ENCODE data around the gene ROR1. TPM values are rescaled to one million over a fixed set of nuclear protein-coding genes. Genes with fewer than 3 reads are reported as not detected.

Gene ROR1
- total and polyA plus RNA-seq, 8 donors: 25.5 to 95.8 (median 83.0) TPM

- Histone ChIP-seq H3K27ac (no peak overlapping the region), H3K4me1 (no peaks in the 10 kb centered on the region), H3K36me3 (no peaks in the 10 kb centered on the region), H3K27me3 (no peaks in the 10 kb centered on the region), H3K9me3 (no peaks in the 10 kb centered on the region), H3K4me3 (no peak overlapping the region)
- no peak for TF ChIP-seq CTCF (IDR thresholded peaks at IDR 0.05)
- DNase-seq (no peak), ATAC-seq (no peak)
- intact Hi-C loops (cut with DNase I): no loop called here
Observed at GRCh38 chr1:63906047-63906704, 132.4 kb downstream of the ROR1 start.

GRCh38 chr1:63907051-63907450 is 133.2 kb downstream of the ROR1 start:
- Histone ChIP-seq H3K4me3 (no peak overlapping the region), H3K4me1 (no peaks in the 10 kb centered on the region), H3K27me3 (no peaks in the 10 kb centered on the region), H3K36me3 (no peaks in the 10 kb centered on the region), H3K9me3 (no peaks in the 10 kb centered on the region), H3K27ac (no peak overlapping the region)
- TF ChIP-seq CTCF (IDR thresholded peaks at IDR 0.05): no peak
- intact Hi-C loops (cut with DNase I): no loop called here
- DNase-seq (no peak), ATAC-seq (no peak)

GRCh38 chr1:63908016-63908415 is 134.2 kb downstream of the ROR1 start:
- Histone ChIP-seq H3K36me3 (no peaks in the 10 kb centered on the region), H3K4me1 (no peaks in the 10 kb centered on the region), H3K27me3 (no peaks in the 10 kb centered on the region), H3K9me3 (no peaks in the 10 kb centered on the region), H3K27ac (no peak overlapping the region), H3K4me3 (no peak overlapping the region)
- DNase-seq: no peak
- TF ChIP-seq CTCF (IDR thresholded peaks at IDR 0.05): no peak
- intact Hi-C loops (cut with DNase I): no loop called here
- ATAC-seq: no peak

GRCh38 chr1:63909526-63909925 is 135.7 kb downstream of the ROR1 start:
- intact Hi-C loops (cut with DNase I): no loop called here

GRCh38 chr1:63911049-63911448 is 137.2 kb downstream of the ROR1 start:
- TF ChIP-seq CTCF (IDR thresholded peaks at IDR 0.05): no peak
- Histone ChIP-seq H3K36me3 (no peaks in the 10 kb centered on the region), H3K27ac (no peak overlapping the region), H3K4me1 (no peaks in the 10 kb centered on the region), H3K27me3 (no peaks in the 10 kb centered on the region), H3K4me3 (no peak overlapping the region), H3K9me3 (no peaks in the 10 kb centered on the region)
- ATAC-seq (no peak), DNase-seq (no peak)
- intact Hi-C loops (cut with DNase I): no loop called here

More at GRCh38 chr1:63909526-63909925, 135.7 kb downstream of the ROR1 start:
- Histone ChIP-seq H3K36me3 (no peaks in the 10 kb centered on the region), H3K4me1 (no peaks in the 10 kb centered on the region), H3K27me3 (no peaks in the 10 kb centered on the region), H3K4me3 (no peak overlapping the region), H3K9me3 (no peaks in the 10 kb centered on the region), H3K27ac (no peak overlapping the region)
- DNase-seq (no peak), ATAC-seq (no peak)
- TF ChIP-seq CTCF (IDR thresholded peaks at IDR 0.05): no peak
